ENCODE data around the gene CEMIP. TPM values are rescaled to one million over a fixed set of nuclear protein-coding genes. Genes with fewer than 3 reads are reported as not detected.

CEMIP gene
- total and polyA plus RNA-seq, 2 experiments from 2014 or later = 0.27 to 2.1 TPM

GRCh38 chr15:80838666-80839065 lies 59.5 kb downstream of the CEMIP start (continued):
- no peak for TF ChIP-seq ZNF462 (CRISPR knock-in tag; IDR thresholded peaks at IDR 0.05)
- no peak for TF ChIP-seq ZNF114 (CRISPR knock-in tag; IDR thresholded peaks at IDR 0.05)
- TF ChIP-seq CREB1 (CRISPR knock-in tag; IDR thresholded peaks at IDR 0.05; ENCODE audit: low read depth) = no peak
- TF ChIP-seq, protein P1, sequence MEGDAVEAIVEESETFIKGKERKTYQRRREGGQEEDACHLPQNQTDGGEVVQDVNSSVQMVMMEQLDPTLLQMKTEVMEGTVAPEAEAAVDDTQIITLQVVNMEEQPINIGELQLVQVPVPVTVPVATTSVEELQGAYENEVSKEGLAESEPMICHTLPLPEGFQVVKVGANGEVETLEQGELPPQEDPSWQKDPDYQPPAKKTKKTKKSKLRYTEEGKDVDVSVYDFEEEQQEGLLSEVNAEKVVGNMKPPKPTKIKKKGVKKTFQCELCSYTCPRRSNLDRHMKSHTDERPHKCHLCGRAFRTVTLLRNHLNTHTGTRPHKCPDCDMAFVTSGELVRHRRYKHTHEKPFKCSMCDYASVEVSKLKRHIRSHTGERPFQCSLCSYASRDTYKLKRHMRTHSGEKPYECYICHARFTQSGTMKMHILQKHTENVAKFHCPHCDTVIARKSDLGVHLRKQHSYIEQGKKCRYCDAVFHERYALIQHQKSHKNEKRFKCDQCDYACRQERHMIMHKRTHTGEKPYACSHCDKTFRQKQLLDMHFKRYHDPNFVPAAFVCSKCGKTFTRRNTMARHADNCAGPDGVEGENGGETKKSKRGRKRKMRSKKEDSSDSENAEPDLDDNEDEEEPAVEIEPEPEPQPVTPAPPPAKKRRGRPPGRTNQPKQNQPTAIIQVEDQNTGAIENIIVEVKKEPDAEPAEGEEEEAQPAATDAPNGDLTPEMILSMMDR (conservative IDR thresholded peaks at IDR 0.05; ENCODE audit: low read depth in 2 of 2) = no peak

DNA sequence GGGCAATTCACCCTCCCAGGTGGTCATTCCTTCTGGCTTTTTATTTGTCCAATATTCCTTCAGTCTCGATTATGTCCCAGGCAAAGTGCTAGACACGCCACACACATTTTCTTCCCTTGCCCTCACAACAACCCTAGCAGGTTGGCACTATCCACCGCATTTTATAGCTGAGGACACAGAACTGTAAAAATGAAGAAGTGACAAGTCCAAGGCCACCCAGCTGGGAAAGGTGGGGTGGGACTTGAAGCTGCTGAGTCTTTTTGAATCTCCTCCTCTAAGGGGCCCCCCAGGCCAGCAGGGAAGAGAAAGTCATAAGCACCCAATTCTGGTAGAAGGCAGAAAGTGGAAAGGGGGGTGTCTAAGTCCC lies 60.6 kb downstream of the CEMIP start:
- H3K9me2 ChIP-seq (ENCODE audit: insufficient read depth) = 0 out of 2 replicates have a peak, but pooled peaks cover 8% of the 10 kb centered on the region
- H3K36me3 Mint-ChIP-seq (ENCODE audit: low read depth) = no peaks in the 10 kb centered on the region; the same call in 2 of the 3 replicates
- H3K27me3 ChIP-seq (ENCODE audit: insufficient read depth) = no peaks in the 10 kb centered on the region
- peaks cover 17% of the 10 kb centered on the region for H3K4me1 Mint-ChIP-seq
- no peaks in the 10 kb centered on the region for H3K36me3 ChIP-seq (ENCODE audit: insufficient read depth)
- peaks cover 14% of the 10 kb centered on the region for H3K27me3 Mint-ChIP-seq (ENCODE audit: insufficient read depth, low read depth, poor library complexity)
- H4K20me1 ChIP-seq (replicated peaks; ENCODE audit: insufficient read depth) = no peaks in the 10 kb centered on the region
- no peak for ATAC-seq
- no peak overlapping the region for H3K4me3 ChIP-seq
- no peak for TF ChIP-seq EZH2 (IDR thresholded peaks at IDR 0.05; ENCODE audit: low read depth, unreplicated experiment)
- no peak for TF ChIP-seq ZNF462 (CRISPR knock-in tag; IDR thresholded peaks at IDR 0.05)
- no peak for TF ChIP-seq POLR2AphosphoS5 (IDR thresholded peaks at IDR 0.05; ENCODE audit: low read depth)
- TF ChIP-seq CREB1 (CRISPR knock-in tag; IDR thresholded peaks at IDR 0.05; ENCODE audit: low read depth) = no peak
- TF ChIP-seq EZH2phosphoT487 (IDR thresholded peaks at IDR 0.05; ENCODE audit: unreplicated experiment) = no peak
- no peak overlapping the region for H3K4me2 ChIP-seq
- H3K4me1 ChIP-seq (ENCODE audit: insufficient read depth) = 0 out of 2 replicates have a peak, but pooled peaks cover 5% of the 10 kb centered on the region
- no peak overlapping the region for H3K27ac ChIP-seq (ENCODE audit: low read depth)
- no peak overlapping the region for H2AFZ ChIP-seq
- H3K27ac Mint-ChIP-seq = no peak overlapping the region
- no peaks in the 10 kb centered on the region; the same call in 2 of the 3 replicates for H3K9me3 Mint-ChIP-seq
- no peak overlapping the region for H3K4me3 Mint-ChIP-seq
- DNase-seq (ENCODE audit: low spot score) = no peak
- no peaks in the 10 kb centered on the region for H3K79me2 ChIP-seq (replicated peaks; ENCODE audit: insufficient read depth)
- H3F3A ChIP-seq (replicated peaks; ENCODE audit: low read depth) = no peaks in the 10 kb centered on the region
